ENCODE data around the gene SHANK3.
"Not testable (repeated sequence)": the region's sequence is repeated elsewhere in the genome, so short reads cannot be mapped to it uniquely, and the experiment has no call there.

- not testable (repeated sequence) for TF ChIP-seq POLR2AphosphoS5 (IDR thresholded peaks at IDR 0.05)
- TF ChIP-seq, protein P1, sequence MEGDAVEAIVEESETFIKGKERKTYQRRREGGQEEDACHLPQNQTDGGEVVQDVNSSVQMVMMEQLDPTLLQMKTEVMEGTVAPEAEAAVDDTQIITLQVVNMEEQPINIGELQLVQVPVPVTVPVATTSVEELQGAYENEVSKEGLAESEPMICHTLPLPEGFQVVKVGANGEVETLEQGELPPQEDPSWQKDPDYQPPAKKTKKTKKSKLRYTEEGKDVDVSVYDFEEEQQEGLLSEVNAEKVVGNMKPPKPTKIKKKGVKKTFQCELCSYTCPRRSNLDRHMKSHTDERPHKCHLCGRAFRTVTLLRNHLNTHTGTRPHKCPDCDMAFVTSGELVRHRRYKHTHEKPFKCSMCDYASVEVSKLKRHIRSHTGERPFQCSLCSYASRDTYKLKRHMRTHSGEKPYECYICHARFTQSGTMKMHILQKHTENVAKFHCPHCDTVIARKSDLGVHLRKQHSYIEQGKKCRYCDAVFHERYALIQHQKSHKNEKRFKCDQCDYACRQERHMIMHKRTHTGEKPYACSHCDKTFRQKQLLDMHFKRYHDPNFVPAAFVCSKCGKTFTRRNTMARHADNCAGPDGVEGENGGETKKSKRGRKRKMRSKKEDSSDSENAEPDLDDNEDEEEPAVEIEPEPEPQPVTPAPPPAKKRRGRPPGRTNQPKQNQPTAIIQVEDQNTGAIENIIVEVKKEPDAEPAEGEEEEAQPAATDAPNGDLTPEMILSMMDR (IDR thresholded peaks at IDR 0.05): not testable (repeated sequence)
Observed at GRCh38 chr22:50659711-50660110, 12.9 kb upstream of the SHANK3 start.

Data from transverse colon (tissue), 4 donors.